Activated CD8-positive, alpha-beta memory T cell treated with anti-CD3 and anti-CD28 coated beads, Interleukin-2, amount 50 U/mL, for 24 hours (primary cell): ENCODE results near the gene ATXN7L3.
"Not testable (repeated sequence)": the region's sequence is repeated elsewhere in the genome, so short reads cannot be mapped to it uniquely, and the experiment has no call there.

ENCODE experiments used
- DNase-seq: peaks from one replicate; pipeline ENCODE4 v3.0.0-alpha.2; 2020; ENCODE audit errors: extremely low read depth

The ATXN7L3 gene

GRCh38 chr17:44174427-44174826 is 25.3 kb downstream of the ATXN7L3 start:
- no peak for DNase-seq

DNA sequence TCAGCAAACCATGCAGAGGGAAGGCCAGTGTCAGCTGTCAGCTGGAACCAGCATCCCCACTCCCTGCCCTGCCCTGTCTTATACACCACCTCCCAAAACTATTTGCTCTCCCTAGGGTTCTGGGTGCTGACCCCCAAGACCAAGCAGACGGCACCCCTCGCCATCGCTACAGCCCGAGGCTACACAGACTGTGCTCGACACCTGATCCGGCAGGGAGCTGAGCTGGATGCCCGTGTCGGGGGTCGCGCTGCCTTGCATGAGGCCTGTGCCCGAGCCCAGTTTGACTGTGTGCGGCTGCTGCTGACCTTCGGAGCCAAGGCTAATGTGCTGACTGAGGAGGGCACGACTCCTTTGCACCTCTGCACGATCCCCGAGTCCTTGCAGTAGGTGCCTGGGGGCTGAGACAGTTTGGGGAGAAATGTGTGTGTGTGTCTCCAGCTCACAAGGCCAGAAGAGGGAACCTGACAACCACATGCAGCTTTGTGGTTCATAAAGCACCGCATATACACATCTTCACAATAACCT is 27.7 kb downstream of the ATXN7L3 start:
- DNase-seq: no peak

DNA sequence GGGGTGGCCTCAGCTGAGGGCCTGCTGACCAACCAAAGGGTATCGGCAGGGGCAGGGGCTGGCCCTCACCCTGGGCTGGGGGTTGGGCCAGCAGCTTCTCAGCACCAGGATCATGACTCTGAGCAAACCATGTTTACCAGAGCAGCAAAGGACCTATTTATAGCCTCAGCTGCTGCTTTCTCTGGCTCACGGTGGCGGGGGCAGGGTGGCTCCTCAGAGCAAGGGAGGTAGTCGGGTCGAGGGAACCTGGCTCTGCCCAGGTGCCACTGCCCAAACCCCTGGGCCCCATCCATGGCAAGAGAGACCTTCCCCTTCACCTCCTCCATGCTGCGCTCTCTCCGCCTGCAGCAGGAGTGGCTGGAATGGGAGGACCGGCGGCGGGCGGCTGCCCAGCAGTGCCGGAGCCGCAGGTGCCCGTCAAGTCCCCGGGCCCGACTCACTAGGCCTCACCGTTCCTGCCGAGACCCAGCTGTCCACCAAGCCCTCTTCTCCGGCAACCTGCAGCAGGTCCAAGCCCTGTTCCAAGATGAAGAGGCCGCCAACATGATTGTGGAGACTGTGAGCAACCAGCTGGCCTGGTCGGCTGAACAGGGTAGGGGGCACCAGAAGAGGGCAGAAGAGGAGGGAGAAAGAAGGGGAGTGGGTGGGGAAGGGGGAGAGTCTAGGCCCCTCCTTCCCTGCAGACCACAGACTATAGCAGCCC is 29.0 kb downstream of the ATXN7L3 start, which contains the start of gene ASB16:
Gene ASB16 (plus strand): TSS at position 206 of the 703 bp plus-strand sequence. CDS start 86 bp downstream, at position 292.
- DNase-seq: no peak

GRCh38 chr17:44170135-44170498 is 29.6 kb downstream of the ATXN7L3 start:
- no peak for DNase-seq

DNA sequence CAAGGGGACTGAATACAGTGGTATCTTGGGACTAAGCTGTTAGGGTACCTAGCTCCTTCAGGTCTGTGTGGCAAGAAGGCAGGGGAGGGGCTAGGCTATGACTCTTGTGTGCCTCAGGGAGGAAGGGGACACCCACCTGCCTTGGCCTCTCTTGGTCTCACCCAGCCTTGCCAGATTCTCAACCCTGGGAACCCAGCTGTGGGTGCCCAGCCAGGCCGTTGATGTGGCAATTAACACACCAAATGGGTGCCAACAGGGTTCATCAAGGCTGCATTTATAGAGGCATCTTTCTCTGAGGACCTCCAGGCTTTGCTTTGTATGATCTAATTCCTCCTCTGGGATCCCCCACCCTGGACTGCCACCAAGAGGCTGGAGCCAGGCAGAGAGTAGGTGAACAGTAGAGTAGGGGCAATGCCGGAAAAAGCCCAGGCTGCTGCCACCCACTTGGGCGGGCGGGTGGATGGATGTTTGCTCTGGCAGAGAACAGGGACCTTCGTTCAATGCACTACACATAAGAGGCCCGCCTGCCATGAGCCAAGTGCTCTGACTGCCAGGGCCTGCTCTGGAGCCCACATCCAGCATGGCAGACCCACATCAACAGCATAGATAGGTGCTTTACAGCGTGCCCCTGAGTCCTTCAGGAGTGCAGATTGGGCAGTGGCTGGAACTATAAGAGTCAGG is 32.4 kb downstream of the ATXN7L3 start:
- no peak for DNase-seq

- no peak for DNase-seq
These were observed 35.2 kb downstream of the ATXN7L3 start for GRCh38 chr17:44164476-44164875.

DNA sequence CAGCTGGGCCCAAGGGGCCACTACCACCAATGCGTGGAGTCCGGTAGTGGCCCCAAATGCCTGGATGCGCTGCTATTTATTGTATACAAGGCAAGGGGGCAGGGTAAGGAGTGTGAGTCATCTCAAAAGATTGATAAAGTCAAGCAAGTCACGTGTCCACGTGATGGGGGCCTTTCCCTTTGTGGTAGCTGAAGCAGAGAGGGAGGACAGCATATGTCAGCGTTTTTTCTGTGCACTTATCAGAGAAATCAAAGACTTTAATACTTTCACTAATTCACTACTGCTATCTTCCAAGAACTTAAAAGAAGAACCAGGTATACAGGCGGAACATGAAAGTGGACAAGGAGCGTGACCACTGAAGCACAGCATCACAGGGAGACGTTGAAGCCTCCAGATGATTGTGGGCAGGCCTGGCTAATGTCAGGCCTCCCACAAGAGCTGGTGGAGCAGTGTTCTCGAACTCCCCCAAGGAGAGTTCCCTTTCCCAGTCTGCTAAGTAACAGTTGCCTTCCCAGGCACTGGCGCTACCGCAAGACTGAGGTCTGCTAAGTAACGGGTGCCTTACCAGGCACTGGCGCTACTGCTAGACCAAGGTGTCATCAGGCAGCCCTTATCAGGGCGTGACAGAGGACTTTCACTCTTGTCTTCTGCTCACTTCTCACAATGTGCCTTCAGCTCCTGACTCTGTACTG is 40.0 kb downstream of the ATXN7L3 start:
- DNase-seq: no peak

GRCh38 chr17:44155488-44155887 is 44.2 kb downstream of the ATXN7L3 start:
- no peak for DNase-seq

- no peak for DNase-seq
These were observed 46.8 kb downstream of the ATXN7L3 start for GRCh38 chr17:44152875-44153274.

DNA sequence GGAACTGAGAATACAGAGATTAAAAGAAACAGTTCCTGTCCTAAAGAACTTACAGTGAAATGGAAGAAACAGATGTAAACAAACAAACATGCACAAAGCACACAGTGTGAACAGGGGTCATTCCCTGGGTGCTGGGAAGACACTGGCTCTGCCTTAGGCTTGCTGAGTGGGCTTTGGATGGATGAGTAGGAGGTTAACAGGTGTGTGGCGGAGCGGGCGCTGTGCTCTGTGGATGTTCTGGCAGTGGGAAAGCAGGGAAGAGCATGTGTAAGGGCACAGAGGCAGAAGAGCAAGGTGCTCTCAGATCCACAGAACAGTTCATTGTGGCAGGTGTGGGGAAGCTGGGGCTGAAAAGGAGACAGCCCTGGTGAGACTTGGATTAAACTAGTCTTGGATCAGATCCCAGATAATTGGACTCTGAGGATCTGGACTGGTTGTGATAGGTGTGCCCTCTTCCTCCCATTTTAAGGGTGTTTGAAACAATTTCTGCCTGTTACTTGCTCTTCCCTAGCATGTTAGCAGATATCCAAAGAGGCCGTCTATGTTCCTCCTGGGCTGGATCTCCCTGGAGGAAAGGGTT is 49.8 kb downstream of the ATXN7L3 start:
- DNase-seq: no peak

DNA sequence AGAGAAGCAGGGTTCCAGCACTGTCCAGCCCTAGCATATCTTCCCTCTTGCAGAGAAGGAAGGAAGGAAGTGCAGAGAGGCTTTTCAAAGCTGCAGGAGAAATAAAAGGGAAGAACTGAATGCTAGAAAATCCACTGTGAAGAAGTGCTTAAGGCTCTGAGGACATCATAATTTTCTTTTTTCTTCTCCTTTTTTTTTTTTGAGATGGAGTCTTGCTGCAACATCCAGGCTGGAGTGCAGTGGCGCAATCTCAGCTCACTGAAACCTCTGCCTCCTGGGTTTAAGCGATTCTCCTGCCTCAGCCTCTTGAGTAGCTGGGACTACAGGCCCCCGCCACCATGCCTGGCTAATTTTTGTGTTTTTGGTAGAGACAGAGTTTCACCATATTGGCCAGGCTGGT is 50.6 kb downstream of the ATXN7L3 start:
- not testable (repeated sequence) for DNase-seq

GRCh38 chr17:44147812-44148211 is 51.9 kb downstream of the ATXN7L3 start:
- DNase-seq: no peak

DNA sequence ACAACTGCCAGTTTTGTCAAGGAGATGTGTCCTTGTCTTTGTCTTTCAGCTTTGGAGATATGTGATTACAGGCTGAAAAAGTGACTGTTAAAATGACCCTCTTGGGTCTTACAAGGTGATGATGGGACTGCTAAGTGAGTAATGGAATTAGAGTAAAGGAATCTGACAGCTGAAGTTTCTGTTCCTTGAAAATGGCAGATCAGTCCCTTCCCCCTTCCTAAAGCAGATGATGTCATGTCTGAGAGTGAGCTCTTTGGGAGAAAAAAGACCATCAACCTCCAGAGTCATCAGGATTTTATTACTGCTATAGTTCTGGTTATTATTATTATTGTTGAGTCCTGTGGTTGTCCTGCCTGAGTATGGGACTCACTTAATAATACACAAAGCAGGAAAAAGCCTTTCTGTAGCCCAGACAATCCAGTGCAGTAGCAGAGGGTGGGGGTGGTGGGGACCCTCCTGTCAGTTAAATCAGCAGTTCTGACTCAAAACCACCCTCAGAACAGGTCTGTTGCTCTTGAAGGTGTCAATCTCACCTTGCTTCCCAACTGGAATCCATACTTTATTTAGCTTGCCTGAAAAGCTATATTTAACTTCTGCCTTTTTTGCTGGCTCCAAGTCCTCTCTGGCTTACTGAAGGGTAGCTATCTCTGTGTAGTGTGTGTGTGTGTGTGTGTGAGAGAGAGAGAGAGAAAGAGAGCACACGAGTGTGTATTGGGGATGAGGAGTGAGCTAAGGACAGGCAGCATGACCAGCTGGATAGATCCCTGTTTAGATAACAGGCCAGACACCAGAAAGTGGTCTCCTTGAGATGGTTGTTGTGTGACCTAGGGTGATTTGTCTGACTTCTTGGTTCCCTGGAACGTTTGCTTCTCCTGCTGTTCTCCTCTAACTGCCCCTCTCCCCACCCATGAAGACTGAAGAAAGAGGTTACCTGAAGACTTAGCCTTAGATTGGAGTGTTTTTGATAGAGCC is 53.0 kb downstream of the ATXN7L3 start:
- DNase-seq: no peak

GRCh38 chr17:44144966-44145739 is 54.5 kb downstream of the ATXN7L3 start:
- DNase-seq: no peak

DNA sequence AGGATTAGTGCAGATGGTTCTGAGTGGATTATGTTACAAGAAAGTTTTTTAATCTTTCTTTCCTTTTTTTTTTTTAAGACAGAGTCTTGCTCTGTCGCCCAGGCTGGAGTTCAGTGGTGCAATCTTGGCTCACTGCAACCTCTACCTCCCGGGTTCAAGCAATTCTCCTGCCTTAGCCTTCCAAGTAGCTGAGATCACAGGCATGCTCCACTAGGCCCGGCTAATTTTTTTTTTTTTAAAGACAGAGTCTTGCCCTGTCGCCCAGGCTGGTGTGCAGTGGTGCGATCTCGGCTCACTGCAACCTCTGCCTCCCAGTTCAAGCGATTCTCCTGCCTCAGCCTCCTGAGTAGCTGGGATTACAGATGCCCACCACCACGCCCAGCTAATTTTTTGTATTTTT is 55.8 kb downstream of the ATXN7L3 start:
- DNase-seq: not testable (repeated sequence)
